Activated naive CD4-positive, alpha-beta T cell treated with anti-CD3 and anti-CD28 coated beads, Interleukin-2, amount 50 U/mL, for 72 hours (primary cell): ENCODE measurements around the gene SYT9. TPM values are rescaled to one million over a fixed set of nuclear protein-coding genes. Genes with fewer than 3 reads are reported as not detected.

Experiments
- ATAC-seq, 2 donors: fragments of 150-1000 bp; cut with Tn5 transposase; 2 replicates each; pipeline ENCODE4 v1.10.0; 2021; ENCODE audit warnings: mild to moderate bottlenecking in 2 of 2, moderate library complexity in 2 of 2
- DNase-seq, 2 donors: peaks; one replicate each; pipeline ENCODE4 v3.0.0; 2021 to 2022; ENCODE audit warnings: low spot score in 2 of 2
- H3K27ac Mint-ChIP-seq, 2 donors: one replicate each; pipeline ENCODE4 v1.8.0; 2022; ENCODE audit warnings: mild to moderate bottlenecking in 2 of 2, mixed read lengths in 2 of 2
- H3K36me3 Mint-ChIP-seq, 2 donors: one replicate each; pipeline ENCODE4 v1.8.0; 2022; ENCODE audit warnings: mixed read lengths in 2 of 2
- H3K9me3 Mint-ChIP-seq, 2 donors: one replicate each; pipeline ENCODE4 v1.8.0; 2022; ENCODE audit warnings: mixed read lengths in 2 of 2
- total RNA-seq, 2 donors: library from RNA; stranded (reverse); gene quantifications; one replicate each; pipeline ENCODE4 v1.2.3, GENCODE V29; 2022

Gene SYT9
- total RNA-seq, 2 donors from 2014 or later: 0.08 TPM; not detected in 1

- DNase-seq: no peak
- Mint-ChIP-seq H3K27ac (no peak overlapping the region), H3K9me3 (no peaks in the 10 kb centered on the region), H3K36me3 (no peaks in the 10 kb centered on the region)
- no peak for ATAC-seq
Measured at GRCh38 chr11:7262672-7263071, 11.0 kb downstream of the SYT9 start.

- Mint-ChIP-seq H3K9me3 (no peaks in the 10 kb centered on the region), H3K36me3 (no peaks in the 10 kb centered on the region), H3K27ac (no peak overlapping the region)
- ATAC-seq (no peak), DNase-seq (no peak)
Measured at GRCh38 chr11:7263842-7264241, 12.1 kb downstream of the SYT9 start.

GRCh38 chr11:7268758-7269157, 17.1 kb downstream of the SYT9 start:
- Mint-ChIP-seq H3K36me3 (no peaks in the 10 kb centered on the region), H3K9me3 (no peaks in the 10 kb centered on the region), H3K27ac (no peak overlapping the region)
- DNase-seq (no peak), ATAC-seq (no peak)

DNA sequence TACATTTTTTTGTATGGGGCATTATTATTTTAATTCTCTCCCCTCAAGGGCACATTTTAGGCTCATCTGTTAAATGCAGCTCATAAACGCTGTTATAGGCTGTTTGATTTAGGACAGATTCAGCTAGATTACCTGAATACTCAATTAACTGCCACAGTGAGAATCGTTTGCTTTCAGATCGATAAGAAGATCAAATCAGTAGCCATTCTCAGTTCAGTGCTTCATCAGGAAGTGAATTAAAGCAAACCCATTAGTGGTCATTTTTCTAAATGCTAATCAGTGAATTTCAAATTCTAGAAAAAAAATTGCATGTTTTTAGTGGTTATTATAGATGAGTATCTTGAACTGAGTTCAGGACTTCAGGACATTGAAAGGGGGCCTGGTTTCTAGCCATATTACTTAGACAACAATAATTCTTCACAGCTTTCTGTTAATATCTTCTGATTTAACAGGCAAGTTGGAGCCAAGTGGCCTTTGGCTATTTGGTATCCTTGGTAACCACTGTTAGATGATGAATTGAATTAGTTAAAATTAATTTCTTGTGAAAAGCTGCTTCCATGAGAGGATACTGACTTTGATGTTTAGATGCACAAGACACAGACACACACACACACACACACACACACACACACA, 18.6 kb downstream of the SYT9 start:
- no peak overlapping the region for H3K27ac Mint-ChIP-seq
- no peaks in the 10 kb centered on the region for H3K36me3 Mint-ChIP-seq
- ATAC-seq: no peak
- no peak for DNase-seq
- H3K9me3 Mint-ChIP-seq: no peaks in the 10 kb centered on the region

- DNase-seq (no peak), ATAC-seq (no peak)
- no peaks in the 10 kb centered on the region for H3K9me3 Mint-ChIP-seq
- H3K27ac Mint-ChIP-seq: no peak overlapping the region
- H3K36me3 Mint-ChIP-seq: no peaks in the 10 kb centered on the region
Measured at GRCh38 chr11:7272373-7272772, 20.7 kb downstream of the SYT9 start.

DNA sequence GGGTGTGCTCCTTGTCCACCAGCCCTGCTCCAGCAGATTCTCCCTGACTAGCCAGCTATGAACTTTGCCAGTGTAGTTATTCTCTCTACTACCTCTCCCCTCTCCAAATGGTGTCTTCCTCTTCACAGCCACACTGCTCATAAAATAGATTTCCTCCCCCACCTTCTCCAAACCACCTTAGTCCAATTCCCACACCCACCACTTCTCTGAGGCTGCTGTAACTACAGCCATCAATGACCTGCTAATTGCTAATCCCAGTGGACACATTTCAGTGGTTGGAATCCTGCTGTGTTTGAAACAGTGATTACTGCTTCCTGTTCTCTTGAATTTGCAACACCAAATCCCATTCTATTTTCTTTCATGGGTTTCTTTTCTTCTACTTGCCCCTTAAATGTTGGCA, 23.4 kb downstream of the SYT9 start:
- Mint-ChIP-seq H3K9me3 (no peaks in the 10 kb centered on the region), H3K36me3 (no peaks in the 10 kb centered on the region), H3K27ac (no peak overlapping the region)
- ATAC-seq (no peak), DNase-seq (no peak)

- H3K36me3 Mint-ChIP-seq: no peaks in the 10 kb centered on the region
- H3K27ac Mint-ChIP-seq: no peak overlapping the region
- ATAC-seq (no peak), DNase-seq (peak in 1 of 2 donors; percentile 11)
- no peaks in the 10 kb centered on the region for H3K9me3 Mint-ChIP-seq
Measured at GRCh38 chr11:7278314-7278917, 26.7 kb downstream of the SYT9 start.

DNA sequence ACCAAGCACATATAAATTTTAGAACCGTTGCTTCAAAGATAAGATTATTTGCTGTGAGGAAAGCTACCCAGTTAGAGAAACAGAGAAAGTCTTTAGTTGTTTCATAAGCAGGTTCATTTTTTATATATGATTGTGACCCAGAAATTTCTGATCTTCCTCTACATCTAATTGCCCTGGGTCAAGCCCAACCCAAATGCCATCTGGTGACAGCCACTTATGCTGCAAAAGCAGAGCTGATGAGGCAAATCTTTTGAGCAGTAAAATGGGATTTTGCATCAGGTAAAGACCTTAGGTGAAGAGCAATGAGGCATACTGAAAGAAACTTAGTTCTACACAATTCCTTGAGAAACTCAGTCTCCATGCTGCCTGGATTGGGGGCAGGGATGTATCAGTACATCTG, 28.0 kb downstream of the SYT9 start:
- ATAC-seq (no peak), DNase-seq (no peak)
- Mint-ChIP-seq H3K27ac (no peak overlapping the region), H3K9me3 (no peaks in the 10 kb centered on the region), H3K36me3 (no peaks in the 10 kb centered on the region)

DNA sequence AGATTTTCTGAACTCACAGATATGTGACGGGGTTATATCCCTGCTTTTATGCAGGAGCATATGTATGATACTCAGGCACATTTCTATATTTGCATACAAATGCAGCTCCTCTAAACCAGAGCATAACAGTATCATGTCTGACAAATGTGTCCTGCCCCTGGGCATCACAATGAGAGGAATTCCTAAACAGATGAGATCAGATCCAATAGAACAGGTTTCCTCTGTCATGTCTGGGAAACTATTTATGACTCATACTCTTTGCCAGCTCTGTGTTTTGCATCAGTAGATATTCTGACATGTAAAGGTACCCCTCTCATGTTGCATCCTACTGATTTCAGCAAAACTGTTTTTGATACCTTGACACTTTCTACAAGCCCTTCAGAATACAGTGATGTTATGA, 29.4 kb downstream of the SYT9 start:
- DNase-seq (no peak), ATAC-seq (no peak)
- Mint-ChIP-seq H3K27ac (no peak overlapping the region), H3K9me3 (no peaks in the 10 kb centered on the region), H3K36me3 (peaks cover under 1 to 8% of the 10 kb centered on the region in 2 donors)

DNA sequence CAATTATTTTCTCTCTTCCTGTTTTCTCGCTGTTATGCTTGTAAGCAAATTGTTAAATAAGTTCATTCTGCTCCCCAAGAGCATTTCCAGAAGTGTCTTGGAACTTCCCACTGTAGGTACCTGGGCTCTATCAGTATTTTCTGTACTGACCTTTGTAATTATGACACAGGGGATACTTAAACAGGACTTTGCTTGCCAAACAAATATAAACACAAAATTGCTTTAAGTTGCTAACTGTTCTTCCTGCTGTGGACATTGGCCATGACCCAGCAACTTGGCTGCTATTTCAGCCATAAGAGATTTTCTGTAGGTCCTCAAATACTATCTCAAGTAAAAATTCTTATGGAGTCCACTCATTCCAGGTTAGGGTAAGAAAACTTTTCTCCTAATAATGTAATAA, 30.1 kb downstream of the SYT9 start:
- no peak overlapping the region for H3K27ac Mint-ChIP-seq
- ATAC-seq (no peak), DNase-seq (no peak)
- H3K36me3 Mint-ChIP-seq: peaks cover 8 to 11% of the 10 kb centered on the region in 2 donors
- peaks cover 4% of the 10 kb centered on the region in 2 donors for H3K9me3 Mint-ChIP-seq

- DNase-seq (no peak), ATAC-seq (no peak)
- peaks cover 5 to 15% of the 10 kb centered on the region in 2 donors for H3K9me3 Mint-ChIP-seq
- H3K27ac Mint-ChIP-seq: no peak overlapping the region
- H3K36me3 Mint-ChIP-seq: peaks cover 11 to 14% of the 10 kb centered on the region in 2 donors
Measured at GRCh38 chr11:7286178-7286577, 34.5 kb downstream of the SYT9 start.

- Mint-ChIP-seq H3K9me3 (peaks cover 5 to 15% of the 10 kb centered on the region in 2 donors), H3K36me3 (peaks cover 6 to 9% of the 10 kb centered on the region in 2 donors), H3K27ac (no peak overlapping the region)
- ATAC-seq (no peak), DNase-seq (no peak)
Measured at GRCh38 chr11:7291100-7291829, 39.6 kb downstream of the SYT9 start.

GRCh38 chr11:7292922-7293321, 41.2 kb downstream of the SYT9 start:
- no peak for ATAC-seq
- no peak overlapping the region for H3K27ac Mint-ChIP-seq
- DNase-seq: no peak

DNA sequence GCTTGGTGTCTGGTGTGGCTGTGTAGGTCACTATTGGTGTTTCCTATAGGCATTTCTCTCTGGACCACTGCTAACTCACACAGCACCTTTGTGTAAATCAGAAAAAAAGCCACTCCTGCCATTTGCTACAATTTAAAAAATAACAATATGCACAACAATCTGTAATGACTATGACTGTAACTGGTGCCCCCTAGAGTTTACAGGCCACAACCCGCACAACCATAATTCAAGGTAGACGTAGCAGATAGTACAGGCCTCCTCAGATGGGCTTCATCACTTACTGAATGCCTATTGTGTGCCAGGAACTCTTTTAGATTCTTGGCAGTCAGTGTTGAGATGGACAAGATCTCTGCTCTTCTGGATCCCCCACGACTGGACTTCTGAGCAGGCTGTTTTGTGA, 47.7 kb downstream of the SYT9 start:
- no peak for ATAC-seq
- H3K36me3 Mint-ChIP-seq: no peaks in the 10 kb centered on the region

More at GRCh38 chr11:7292922-7293321, 41.2 kb downstream of the SYT9 start:
- no peaks in the 10 kb centered on the region for H3K36me3 Mint-ChIP-seq
- H3K9me3 Mint-ChIP-seq: peaks cover 0 to 9% of the 10 kb centered on the region in 2 donors

DNA sequence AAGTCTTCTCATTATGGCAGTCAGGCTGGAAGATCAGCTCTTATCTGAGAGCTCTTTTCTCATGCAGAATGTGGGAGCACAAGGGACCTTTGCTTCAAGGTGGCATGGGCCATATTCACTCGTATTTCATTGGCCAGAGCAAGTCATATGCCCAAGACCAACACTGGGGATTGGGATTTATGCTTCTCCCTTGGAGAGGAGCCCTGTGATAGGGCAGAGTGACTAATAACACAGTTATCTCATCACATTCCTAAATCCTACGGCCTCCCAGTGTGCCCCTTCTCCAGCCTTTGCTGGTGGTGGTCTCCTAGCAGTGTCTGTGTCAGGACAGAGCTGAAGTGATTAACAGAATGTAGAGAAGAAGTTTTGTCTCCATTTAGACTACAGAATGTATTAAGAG, 48.6 kb downstream of the SYT9 start:
- no peak overlapping the region for H3K27ac Mint-ChIP-seq
- ATAC-seq (no peak), DNase-seq (no peak)
- H3K36me3 Mint-ChIP-seq: no peaks in the 10 kb centered on the region
- no peaks in the 10 kb centered on the region for H3K9me3 Mint-ChIP-seq

More for the DNA sequence above, 47.7 kb downstream of the SYT9 start:
- no peak for DNase-seq
- no peaks in the 10 kb centered on the region for H3K9me3 Mint-ChIP-seq
- no peak overlapping the region for H3K27ac Mint-ChIP-seq

- Mint-ChIP-seq H3K9me3 (no peaks in the 10 kb centered on the region), H3K36me3 (no peaks in the 10 kb centered on the region), H3K27ac (no peak overlapping the region)
- ATAC-seq (no peak), DNase-seq (no peak)
Measured at GRCh38 chr11:7303146-7303545, 51.4 kb downstream of the SYT9 start.

- DNase-seq (no peak), ATAC-seq (no peak)
- Mint-ChIP-seq H3K27ac (no peak overlapping the region), H3K36me3 (no peaks in the 10 kb centered on the region), H3K9me3 (no peaks in the 10 kb centered on the region)
Measured at GRCh38 chr11:7306900-7307299, 55.2 kb downstream of the SYT9 start.

- no peak for DNase-seq
- H3K9me3 Mint-ChIP-seq: no peaks in the 10 kb centered on the region
- H3K36me3 Mint-ChIP-seq: no peaks in the 10 kb centered on the region
- no peak overlapping the region for H3K27ac Mint-ChIP-seq
- ATAC-seq: no peak
Measured at GRCh38 chr11:7307836-7308235, 56.1 kb downstream of the SYT9 start.
